Measurements from ENCODE around the gene SAP30BP.

DNA sequence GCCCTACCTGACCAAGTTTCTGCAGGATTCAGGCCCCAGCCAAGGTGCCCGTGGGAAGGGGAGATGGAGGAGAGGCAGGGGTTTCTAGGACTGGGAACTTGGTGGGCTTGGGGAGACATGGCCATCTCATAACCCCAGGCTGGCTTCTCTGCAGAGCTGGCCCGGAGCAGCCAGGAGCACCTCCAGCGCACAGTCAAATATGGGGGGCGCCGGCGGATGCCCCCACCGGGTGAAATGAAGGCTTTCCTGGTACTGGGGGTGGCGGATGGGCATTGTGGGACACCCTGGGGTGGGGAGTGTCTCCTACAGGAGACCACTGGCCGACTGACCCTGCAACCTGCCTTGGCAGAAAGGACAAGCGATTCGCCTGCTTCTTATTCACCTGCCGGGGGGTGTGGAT, 43.1 kb upstream of the SAP30BP start:
- TF ChIP-seq, protein P1, sequence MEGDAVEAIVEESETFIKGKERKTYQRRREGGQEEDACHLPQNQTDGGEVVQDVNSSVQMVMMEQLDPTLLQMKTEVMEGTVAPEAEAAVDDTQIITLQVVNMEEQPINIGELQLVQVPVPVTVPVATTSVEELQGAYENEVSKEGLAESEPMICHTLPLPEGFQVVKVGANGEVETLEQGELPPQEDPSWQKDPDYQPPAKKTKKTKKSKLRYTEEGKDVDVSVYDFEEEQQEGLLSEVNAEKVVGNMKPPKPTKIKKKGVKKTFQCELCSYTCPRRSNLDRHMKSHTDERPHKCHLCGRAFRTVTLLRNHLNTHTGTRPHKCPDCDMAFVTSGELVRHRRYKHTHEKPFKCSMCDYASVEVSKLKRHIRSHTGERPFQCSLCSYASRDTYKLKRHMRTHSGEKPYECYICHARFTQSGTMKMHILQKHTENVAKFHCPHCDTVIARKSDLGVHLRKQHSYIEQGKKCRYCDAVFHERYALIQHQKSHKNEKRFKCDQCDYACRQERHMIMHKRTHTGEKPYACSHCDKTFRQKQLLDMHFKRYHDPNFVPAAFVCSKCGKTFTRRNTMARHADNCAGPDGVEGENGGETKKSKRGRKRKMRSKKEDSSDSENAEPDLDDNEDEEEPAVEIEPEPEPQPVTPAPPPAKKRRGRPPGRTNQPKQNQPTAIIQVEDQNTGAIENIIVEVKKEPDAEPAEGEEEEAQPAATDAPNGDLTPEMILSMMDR (IDR thresholded peaks at IDR 0.05), result no peak
- TF ChIP-seq POLR2A (IDR thresholded peaks at IDR 0.05), result no peak

Measured in gastroesophageal sphincter (tissue), 3 donors.